GM19452 (cell line): ENCODE measurements around the gene SLC4A11.

ENCODE experiments used
- ATAC-seq: cut with Tn5 transposase; IDR thresholded peaks from one replicate; pipeline ENCODE4 v1.9.1; 2021; ENCODE audit not compliant: unreplicated experiment

SLC4A11 gene

GRCh38 chr20:3239026-3239866, at the start of gene SLC4A11:
SLC4A11 (minus strand) TSS chr20:3239190; CDS start chr20:3239137, 53 bp downstream.
- ATAC-seq = no peak

GRCh38 chr20:3283222-3283820, 44.3 kb upstream of the SLC4A11 start:
- ATAC-seq = no peak

GRCh38 chr20:3282271-3283221, 43.6 kb upstream of the SLC4A11 start:
- no peak for ATAC-seq

GRCh38 chr20:3281437-3281836, 42.4 kb upstream of the SLC4A11 start:
- ATAC-seq = no peak

GRCh38 chr20:3279761-3280160, 40.8 kb upstream of the SLC4A11 start:
- no peak for ATAC-seq

GRCh38 chr20:3277686-3278465, 38.9 kb upstream of the SLC4A11 start:
- no peak for ATAC-seq

GRCh38 chr20:3276680-3277015, 37.7 kb upstream of the SLC4A11 start:
- no peak for ATAC-seq

GRCh38 chr20:3275966-3276679, 37.1 kb upstream of the SLC4A11 start:
- no peak for ATAC-seq

GRCh38 chr20:3275064-3275935, 36.3 kb upstream of the SLC4A11 start:
- ATAC-seq = no peak

- no peak for ATAC-seq
Measured at GRCh38 chr20:3273371-3273770, 34.4 kb upstream of the SLC4A11 start.

- ATAC-seq = no peak
Measured at GRCh38 chr20:3270051-3270450, 31.1 kb upstream of the SLC4A11 start.

GRCh38 chr20:3262566-3262965, 23.6 kb upstream of the SLC4A11 start:
- ATAC-seq = no peak

GRCh38 chr20:3258429-3258828, 19.4 kb upstream of the SLC4A11 start:
- no peak for ATAC-seq

- no peak for ATAC-seq
Measured at GRCh38 chr20:3255728-3256127, 16.7 kb upstream of the SLC4A11 start.

- ATAC-seq = no peak
Measured at GRCh38 chr20:3251806-3252205, 12.8 kb upstream of the SLC4A11 start.

- no peak for ATAC-seq
Measured at GRCh38 chr20:3250091-3250504, 11.1 kb upstream of the SLC4A11 start.

GRCh38 chr20:3248993-3249347, 10.0 kb upstream of the SLC4A11 start:
- ATAC-seq = no peak

GRCh38 chr20:3248167-3248992, 9.4 kb upstream of the SLC4A11 start:
- ATAC-seq = no peak
